HG03135 (cell line): ENCODE results near the gene SEMA4B.

Experiments
- ATAC-seq: cut with Tn5 transposase; IDR thresholded peaks from one replicate; pipeline ENCODE4 v1.9.1; 2021; ENCODE audit warnings: mild to moderate bottlenecking, moderate library complexity; ENCODE audit not compliant: unreplicated experiment

Gene SEMA4B

DNA sequence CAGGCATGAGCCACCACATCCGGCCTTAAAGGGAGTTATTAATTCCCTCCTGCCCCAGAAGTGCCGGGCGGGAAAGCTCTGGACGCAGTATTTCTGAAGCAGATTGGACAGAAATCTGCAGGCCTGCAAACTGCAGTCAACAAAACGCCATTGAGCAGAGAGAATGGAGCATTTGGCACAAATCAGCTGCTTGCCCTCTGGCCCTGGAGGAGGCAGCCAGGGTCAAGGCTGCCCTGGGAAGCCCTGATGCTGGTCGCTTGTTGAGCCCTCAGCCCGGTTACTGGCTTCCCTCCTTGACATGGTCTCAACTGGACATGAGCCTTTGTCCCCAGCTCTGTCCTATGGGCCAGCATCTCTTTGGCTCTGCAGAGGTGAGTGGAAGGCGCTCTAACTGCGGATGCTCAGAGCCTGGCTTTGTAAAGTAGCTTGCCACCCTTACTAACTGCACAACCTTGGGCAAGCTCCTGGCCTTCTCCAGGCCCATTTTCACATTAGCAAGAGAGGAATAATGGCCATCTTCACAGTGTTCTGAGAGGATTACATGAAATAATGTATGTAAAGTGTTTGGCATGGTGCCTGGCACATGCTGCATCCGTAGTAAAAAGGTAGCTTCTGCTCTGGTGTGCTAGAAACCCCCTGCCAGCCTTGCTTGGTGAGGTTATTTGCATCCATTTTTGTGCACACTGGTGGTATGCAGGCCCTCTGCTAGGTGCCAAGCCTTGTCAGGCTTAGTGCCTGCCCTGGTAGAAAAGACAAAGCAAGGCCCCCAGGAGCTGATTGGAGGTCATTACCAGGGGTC is 4.1 kb downstream of the SEMA4B start:
- ATAC-seq: no peak

DNA sequence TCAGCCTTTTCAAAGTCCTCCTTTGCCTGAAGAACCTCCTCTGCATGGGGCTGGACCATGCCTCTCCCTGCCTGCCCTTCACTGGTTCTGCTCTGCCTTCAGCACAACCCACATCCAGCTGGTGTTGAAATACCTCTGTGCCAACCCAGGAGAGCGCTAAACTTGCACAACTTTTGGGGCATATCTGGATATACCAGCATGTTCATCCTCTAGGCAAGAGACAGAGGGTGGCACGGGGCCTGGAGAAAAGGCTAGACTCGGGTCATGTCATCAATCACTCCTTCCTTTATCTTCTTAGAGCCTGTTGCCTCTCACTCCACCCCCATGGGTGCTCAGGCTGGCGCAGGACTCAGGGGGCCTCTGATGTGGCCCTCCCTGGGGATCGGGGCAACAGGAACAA is 4.8 kb downstream of the SEMA4B start:
- ATAC-seq: no peak

DNA sequence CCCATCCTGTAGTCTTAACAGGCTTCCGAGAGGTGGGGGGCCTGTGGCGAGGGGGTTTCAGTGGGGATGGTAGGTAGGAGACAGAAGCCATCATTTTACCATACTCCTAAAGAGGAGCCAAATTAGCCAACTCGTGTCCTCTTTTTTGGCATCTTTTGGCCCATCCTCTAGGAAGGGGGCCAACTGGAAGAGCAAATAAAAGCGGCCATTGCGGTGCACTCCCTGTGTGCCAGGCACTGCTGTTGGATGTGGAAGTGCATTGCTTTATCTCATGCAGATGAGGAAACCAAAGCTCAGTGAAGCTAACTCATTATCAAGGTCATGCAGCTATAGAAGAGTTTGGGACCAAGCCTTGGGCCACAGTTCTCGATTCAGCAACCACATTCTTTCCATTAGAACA is 6.1 kb downstream of the SEMA4B start:
- ATAC-seq: no peak

DNA sequence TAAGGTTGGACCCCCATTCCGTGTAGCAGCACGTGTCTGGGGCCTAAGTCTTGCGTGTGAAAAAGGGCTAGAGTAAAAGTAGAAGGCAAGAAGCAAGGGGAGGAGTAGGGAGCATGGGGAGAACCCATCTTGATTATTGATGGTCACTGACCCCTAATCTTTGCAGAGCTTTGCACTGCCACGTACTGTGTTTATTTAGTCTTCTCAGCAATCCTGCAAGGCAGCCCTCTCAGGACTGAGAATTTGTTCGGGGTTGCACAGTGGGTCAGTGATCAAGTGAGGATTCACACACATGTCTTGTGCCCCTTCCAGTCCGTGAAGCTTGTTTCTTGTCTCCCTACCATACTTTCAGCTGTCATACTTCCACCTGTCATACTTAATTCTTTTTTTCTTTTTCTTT is 7.2 kb downstream of the SEMA4B start:
- ATAC-seq: no peak

DNA sequence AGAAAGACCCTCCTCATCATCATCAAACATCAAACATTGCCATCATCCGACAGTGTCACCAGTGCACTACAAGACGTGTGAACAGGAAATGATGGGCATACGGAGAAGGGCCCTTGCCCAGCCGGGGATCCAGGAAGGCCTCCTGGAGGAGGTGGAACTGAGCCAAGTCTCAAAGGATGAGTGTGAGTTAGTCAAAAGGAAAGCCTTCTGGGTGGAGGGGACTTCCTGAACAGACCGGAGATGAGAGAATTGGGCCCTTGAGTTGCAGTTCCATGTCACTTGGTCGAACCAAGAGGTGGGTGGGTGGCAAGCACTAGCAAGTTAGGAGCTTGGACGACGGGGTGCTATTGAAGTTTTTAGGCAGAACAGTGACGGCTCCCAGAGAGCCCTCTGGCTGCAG is 8.5 kb downstream of the SEMA4B start:
- no peak for ATAC-seq

DNA sequence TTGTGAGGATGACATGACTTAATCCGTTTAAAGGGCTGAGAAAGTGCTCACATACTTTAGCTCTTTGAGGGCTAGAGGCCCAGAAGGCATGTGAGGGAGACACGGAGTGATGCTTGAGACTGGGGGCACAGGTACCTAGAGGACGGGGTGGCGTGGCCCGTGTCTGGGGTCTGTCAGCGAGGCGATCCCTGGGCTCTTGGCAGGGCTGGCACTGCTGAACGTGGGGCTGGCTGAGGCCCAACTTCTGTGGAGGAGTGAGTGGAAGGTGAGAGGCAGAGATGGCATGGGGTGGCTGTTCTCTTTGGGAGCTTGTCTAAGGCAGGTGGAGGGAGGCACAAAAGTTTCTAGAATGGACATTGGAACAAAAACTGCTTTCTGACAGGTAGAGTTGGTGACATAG is 9.5 kb downstream of the SEMA4B start:
- ATAC-seq: no peak

DNA sequence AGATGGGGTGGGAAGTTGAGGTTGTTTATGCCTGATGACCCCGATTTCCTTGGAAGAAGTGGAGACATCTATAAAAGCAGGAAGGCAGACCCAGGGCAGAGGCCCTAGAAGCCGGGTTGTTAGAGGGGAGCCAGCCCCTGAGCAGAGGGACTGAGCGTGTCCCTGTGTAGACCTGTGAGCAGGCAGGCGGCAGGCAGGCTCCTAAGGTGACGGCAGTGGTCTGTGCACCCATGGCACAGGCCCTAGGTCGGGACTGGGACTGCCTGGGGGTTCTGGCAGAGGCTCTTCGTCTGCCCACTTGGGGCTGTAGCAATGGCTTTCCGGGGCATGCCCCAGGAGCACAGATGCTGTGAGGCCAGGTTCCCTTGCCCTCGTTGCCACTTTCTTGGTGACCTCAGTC is 9.9 kb downstream of the SEMA4B start:
- no peak for ATAC-seq

DNA sequence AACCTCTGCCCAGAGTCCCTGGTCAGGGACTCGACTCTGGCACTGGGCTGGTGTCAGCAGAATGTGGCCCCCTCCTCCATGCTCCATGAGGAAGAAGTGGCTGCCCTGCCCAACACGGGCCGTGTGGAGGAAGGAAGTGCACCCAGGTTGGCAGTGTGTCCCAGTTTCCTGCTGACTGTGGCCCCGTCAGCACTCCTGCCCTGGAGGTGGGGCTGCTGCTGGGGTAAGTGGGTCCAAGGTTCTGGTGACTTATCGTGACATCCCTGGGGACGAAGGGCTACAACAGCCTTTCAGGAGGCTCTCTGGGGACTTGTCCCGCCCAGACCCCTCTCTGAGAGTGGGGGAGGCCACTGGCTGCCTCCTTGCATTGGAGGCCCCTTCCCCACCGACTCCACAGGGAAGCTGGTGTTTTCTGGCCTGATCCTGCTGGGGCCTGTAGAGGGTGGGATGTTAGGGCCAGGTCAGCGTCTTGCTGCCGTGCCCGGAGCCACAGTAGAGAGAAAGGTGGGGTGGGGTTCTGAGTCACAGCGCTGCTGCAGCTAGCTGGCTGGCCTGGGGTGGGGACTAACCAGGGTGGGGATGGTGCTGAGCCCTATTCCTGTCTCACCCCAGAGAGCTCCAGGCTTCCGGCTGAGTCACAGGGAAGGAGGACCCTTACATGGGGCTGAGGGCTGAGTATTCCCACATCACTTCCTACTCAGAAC is 10.5 kb downstream of the SEMA4B start:
- ATAC-seq: no peak

DNA sequence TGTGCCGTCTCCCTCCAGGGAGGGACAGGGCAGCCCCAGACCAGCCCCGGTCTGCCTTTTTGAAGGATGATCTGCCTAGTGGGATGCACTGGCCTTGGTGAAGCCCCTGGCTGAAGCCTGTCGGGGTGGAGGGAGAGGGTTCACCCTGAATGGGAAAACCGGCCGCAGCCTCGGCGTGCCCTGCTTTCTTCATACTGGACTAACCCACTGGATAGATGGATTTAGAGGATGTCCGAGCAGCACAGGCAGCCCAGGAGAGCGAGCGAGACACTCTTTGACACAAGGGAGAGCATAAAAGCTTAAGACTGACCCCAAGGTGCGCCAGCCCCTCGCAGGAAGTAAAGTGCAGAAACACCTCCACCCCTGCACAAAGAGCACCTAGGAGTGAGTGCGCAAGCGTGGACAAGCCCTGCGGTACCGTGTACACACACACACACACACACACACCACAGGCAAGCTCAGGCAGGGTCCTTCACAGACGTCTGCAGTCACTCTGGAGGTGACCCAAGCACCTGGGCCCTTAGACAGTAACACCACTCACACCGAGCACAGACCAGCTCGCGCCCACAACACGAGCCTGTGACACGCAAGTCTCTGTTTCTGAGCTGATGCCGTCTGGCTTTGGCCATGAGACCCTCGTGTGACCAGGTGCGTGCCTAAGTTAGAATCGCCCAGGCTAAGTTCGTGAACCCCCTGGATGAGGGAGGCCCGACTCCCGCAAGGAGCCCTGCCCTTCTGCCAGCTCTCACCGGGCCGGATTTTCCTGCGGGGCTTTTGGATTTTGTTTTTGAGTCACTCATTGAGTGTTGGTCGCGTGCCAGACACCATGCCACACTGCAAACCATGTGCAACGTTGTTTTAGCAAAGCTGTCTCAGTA is 11.3 kb downstream of the SEMA4B start:
- ATAC-seq: no peak

DNA sequence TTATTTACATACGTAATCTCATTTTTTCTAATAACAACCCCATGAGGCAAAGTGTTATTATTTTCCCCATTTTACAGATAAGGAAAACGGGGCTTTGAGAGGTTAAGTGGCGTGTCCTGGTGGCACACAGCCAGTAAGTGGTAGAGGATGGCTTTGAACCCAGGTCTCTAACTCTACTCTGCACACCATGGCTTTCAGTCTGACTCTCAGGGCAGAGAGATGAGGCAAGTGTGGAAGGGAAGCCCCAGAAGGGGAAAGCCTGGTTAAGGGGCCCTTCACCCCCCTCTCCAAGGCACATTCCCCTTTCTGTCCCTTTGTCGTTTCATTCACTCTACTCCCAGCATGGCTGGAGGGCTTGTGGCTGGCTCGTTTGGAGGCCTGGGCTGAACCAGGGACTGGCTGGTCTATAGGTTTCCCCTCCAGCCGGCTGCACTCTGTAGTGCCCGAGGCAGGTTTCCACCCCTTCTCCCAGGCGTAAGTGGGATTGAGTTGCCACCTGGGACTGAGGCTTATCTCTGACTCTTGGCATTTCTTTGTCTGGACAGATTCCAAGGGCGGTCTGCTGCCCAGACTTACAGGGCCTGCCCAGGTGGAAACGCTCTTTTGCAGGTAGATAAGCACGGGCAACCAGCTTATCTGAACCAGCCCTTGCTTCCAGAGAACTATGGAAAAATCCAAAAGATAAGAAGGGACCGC is 12.1 kb downstream of the SEMA4B start:
- ATAC-seq: no peak

DNA sequence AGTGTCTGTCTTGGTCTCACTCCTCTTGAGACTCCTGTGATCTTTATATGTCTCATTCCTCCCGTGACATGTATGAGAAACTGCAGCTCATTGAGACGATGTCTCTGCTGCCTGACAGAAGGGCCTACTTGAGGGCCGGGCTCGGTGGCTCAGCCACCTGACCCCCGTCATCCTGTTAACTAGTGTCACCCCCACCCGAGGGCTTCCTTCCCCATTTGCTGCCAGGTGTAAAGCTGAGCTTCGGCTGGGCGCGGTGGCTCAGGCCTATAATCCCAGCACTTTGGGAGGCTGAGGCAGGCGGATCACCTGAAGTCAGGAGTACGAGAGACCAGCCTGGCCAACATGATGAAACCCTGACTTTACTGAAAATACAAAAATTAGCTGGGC is 12.7 kb downstream of the SEMA4B start:
- no peak for ATAC-seq

DNA sequence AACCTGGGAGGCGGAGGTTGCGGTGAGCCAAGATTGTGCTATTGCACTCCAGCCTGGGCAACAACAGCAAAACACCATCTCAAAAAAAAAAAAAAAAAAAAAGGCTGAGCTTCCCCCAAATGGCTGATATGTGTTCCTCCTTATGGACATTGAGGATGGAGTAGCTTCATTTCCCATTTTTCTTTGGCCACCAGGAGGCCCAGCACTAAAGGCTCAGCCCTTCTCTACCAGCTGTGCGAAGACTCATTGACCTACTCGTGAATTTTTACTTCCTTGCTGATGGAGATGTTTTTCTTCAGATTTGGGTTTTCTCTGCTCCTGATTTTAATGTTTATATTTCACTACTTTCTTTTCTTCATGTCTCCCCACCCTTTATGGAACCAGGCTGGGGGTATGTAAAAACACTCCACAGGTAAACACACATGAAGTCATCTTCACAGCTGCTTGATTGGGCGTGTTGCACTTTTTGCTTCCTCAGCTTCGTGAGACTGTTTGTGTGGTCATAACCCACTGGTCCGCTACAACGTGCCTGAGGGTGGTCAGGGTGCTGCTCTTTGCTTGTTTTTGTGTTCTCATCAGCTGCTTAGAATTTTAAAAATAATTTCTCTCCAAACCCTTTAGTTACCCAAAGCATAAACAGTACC is 13.5 kb downstream of the SEMA4B start:
- no peak for ATAC-seq

DNA sequence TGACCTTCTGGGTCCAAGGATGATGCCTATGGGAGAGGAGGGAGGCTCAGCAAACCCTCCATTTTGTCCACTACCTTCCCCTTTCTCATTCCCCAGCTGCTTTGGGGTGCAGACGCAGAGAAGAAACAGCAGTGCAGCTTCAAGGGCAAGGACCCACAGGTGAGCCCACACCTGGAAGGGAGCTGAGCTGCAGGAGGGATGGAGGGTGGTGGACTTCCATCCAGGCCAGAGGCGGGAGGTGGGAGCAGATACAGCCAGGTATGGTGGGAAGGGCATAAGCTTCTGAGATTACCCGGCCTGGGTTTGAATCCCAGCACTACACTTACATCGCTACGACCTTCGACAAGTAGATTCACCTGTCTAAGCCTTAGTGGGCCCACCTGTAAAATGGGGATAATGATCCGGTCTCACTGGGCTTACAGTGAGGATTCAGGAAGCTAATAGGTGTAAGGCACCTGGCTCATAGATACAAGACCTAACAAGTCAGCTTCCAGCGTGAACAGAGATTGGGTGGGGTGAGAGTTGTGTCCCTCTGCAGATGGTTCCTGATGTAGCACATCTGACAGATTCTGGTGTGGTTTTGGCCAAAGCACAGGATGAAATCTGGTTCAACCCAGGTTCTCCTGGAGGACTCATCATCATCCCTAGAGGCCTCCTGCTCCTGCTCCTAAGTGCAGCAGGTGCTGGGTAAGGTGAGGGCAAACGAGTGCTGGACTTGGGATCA is 16.7 kb downstream of the SEMA4B start:
- ATAC-seq: no peak

DNA sequence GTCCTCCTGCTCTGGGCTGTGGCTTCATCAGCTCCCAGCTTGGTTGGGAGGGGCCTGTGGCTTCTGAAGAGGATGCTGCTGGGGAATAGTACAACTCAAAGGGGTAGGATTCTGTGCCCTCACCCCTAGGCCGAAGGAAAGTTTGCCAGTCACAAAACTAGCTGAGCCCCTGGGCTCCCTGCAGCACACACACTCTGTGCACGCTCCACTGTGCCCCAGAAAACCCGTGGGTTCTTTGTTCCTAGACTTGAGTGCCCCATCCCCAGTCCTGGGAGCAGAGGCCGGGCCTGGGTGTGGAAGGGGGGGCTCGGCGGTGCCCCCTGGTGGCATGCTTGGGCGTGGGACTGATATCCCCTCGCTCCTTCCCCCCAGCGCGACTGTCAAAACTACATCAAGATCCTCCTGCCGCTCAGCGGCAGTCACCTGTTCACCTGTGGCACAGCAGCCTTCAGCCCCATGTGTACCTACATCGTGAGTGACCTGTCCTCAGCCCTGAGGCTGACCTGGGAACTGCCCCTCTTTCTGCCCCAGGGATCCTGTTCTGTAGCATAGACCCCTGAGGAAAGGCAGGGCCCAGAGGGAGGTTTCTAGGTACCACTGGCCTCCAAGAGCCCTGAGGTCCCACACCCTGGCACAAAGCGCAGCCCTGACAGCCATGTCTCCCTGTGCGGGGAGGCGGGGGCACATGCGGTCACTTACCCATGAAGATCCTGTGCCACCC is 18.5 kb downstream of the SEMA4B start:
- ATAC-seq: no peak

DNA sequence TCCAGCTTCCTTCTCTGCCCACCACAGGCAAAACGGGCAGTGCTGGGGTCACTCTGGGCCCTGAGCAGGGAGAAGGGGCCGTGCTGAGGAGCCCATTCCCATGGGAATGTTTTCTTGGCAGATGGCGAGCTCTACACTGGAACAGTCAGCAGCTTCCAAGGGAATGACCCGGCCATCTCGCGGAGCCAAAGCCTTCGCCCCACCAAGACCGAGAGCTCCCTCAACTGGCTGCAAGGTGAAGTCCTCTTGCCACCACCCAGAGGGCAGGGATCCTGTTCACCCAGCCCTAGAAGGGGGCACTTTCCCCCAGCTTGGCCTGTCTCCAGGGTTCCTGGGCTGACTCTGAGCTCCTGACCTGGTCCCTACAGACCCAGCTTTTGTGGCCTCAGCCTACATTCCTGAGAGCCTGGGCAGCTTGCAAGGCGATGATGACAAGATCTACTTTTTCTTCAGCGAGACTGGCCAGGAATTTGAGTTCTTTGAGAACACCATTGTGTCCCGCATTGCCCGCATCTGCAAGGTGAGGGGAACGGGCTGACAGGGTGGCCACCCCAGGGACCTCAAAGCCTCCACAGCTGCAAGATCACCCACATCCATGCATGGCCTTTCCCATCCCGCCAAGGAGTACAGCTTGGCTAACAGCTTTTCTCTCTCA is 20.2 kb downstream of the SEMA4B start:
- ATAC-seq: no peak

DNA sequence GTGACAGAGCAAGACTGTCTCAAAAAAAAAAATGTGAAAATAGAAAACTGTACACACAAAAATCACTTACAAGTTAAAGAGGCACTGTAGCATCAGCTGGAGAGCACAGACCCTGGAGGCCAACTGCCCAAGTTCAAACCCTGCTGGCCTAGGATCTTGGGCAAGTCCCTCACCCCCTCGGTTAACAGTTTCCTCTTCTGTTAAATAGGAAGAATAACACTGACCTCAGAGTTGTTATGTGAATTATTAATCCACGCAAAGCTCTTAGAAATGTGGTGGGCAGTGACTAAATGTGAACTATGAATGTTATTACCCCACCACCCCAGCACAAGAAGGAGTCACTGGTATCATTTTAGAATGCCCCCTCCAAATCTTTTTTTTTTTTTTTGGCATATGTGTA is 21.4 kb downstream of the SEMA4B start:
- no peak for ATAC-seq

DNA sequence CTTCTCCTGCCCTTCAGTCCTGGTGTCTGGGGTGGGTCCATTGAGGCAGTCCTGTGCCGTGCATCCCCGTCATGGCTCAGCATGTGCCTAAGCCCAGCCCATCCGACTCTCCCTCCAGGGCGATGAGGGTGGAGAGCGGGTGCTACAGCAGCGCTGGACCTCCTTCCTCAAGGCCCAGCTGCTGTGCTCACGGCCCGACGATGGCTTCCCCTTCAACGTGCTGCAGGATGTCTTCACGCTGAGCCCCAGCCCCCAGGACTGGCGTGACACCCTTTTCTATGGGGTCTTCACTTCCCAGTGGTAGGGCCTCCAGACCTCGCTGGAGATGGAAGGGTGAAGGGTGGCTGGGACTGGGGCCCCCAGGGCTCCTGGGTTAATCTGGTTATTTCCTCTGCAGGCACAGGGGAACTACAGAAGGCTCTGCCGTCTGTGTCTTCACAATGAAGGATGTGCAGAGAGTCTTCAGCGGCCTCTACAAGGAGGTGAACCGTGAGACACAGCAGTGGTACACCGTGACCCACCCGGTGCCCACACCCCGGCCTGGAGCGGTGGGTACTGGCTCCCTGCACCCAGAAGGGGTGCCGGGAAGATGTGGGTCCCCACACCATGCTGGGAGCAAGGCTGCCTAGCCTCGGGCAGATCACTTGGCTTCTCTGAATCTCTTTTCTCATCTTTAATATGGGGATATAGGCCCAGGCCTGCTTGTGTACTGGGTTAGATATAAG is 22.5 kb downstream of the SEMA4B start:
- ATAC-seq: no peak

DNA sequence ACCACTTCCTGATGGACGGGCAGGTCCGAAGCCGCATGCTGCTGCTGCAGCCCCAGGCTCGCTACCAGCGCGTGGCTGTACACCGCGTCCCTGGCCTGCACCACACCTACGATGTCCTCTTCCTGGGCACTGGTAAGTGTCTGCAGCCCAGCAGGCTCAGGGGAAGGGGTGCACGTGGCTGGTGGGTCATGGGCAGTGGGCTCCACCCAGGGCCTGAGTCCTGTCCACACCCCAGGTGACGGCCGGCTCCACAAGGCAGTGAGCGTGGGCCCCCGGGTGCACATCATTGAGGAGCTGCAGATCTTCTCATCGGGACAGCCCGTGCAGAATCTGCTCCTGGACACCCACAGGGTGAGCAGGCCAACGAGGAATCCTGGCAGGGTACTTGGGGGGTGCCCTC is 23.9 kb downstream of the SEMA4B start:
- ATAC-seq: no peak
